AG20443 (cell line): ENCODE data around the gene SLC7A4.
A peak's percentile ranks its signal among the peaks of the same experiment; 100 is the strongest.
"Not testable (repeated sequence)": the region's sequence is repeated elsewhere in the genome, so short reads cannot be mapped to it uniquely, and the experiment has no call there.

Source experiments
- DNase-seq: peaks from one replicate; pipeline ENCODE4 v3.0.0; 2012; ENCODE audit warnings: low spot score, mixed read lengths

Gene SLC7A4

DNA sequence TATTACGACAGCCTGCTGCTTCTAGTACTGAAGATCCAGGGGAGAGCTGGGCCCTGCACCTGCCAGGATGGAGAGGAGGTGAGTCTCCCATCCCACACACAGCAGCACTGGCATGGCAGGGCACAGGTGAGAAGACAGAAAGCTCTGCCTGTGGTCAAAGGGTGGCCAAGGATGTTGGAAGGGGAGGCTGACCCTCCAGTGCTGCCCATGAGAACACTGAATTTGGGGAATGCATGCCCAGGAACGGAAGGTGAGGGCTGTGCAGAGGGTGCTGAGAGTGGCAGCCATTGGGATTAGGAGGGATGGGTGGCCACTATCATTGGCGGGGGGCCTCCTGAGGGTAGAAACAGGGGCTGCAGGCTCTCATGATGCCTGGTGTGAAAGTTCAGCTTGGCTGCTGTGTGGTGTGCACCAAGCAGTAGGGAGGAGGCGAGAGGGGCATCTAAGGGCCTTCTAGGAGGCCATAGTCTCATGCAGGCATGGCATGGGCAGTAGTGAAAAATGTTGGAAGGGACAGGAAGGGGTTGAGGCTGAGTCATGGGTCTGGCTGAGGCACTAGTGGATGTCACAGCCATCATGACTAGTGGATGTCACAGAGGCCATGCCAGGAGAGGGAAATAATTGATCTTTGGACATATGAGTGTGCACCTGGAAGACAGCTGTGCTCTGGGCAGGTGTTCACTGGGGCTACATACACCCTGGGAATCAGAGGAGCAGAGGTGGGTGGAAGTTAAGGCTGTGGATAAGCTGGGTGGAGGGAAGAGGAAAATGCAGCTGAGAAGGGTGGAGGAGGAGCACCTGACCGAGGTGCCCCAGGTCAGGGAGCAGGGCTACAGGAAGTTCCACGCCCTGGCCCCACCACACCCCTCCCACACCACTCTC, 10.9 kb upstream of the SLC7A4 start:
- no peak for DNase-seq

DNA sequence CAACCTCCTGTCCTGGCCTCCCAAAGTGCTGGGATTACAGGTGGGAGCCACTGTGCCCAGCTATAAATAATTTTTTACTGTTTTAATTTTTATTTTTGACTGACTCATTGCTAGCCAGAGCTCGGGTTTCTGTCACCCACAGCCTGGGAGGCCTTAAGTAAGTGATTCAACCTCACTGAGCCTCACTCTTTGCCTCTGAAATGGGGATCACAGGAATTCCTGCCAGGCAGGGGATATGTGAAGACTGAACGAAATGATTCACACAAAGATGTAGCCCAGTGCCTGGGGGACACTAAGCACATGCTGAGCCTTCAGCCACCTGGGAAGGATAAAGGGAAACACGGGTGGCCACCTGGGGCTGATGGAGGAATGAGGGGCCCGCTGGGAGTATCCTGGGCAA, 9.6 kb upstream of the SLC7A4 start:
- no peak for DNase-seq

GRCh38 chr22:21039158-21039557, 6.8 kb upstream of the SLC7A4 start:
- DNase-seq, result not testable (repeated sequence)

- DNase-seq, result no peak
These were observed 6.0 kb upstream of the SLC7A4 start for GRCh38 chr22:21038405-21038804.

GRCh38 chr22:21034989-21035388, 2.6 kb upstream of the SLC7A4 start:
- no peak for DNase-seq

DNA sequence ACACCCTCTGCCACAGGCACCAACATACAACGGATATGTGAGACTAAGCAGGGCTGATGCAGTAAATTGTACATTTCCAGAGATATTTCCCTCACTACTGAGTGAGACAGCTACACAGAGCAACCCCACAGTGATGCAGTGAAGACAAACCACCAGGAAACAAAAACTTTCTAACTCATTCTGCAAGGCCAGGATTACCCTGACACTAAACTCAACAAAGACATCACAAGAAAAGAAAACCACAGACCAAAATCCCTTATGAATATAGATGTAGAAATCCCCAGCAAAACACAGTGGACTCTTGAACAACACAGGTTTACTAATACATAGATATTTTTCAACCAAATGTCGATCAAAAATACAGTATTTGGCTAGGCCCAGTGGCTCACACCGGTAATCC, 1.5 kb upstream of the SLC7A4 start:
- DNase-seq, result no peak

DNA sequence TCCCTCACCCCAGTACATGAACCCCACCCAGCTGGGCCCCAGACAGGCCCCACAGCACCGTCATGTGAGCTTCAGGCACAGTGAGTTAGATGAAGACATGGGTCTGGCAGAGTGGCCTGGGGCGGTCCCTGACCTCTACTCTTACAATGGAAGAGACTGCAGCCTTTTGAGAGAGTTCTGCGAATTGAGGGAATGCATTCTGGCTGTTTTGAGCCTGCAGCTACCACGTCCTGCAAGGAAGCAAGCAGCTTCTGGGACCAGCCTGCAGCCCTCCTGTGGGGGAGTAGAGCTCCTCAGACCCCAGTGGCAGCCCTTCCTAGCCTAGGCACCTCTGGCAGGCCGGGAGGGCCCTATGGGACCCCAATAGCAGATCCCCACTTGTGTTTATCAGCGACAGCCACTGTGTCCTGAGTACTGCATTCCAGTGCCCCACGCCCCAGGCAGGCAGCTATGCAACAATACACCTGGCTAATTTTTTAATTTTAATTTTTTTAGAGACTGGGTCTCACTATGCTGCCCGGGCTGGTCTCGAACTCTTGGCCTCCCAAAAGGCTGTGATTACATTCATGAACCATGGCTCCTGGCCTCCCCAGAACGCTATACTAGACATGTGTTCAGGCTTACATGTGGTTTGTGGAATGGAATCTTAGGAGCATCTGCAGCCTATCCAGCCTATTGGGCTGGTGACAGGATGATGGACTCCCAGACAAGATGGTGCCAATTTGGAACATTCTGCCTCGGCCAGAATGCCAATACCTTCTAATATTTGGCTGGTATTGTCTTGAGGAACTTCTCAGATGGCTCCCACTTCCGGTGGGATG, 717 bp upstream of the SLC7A4 start:
- no peak for DNase-seq

DNA sequence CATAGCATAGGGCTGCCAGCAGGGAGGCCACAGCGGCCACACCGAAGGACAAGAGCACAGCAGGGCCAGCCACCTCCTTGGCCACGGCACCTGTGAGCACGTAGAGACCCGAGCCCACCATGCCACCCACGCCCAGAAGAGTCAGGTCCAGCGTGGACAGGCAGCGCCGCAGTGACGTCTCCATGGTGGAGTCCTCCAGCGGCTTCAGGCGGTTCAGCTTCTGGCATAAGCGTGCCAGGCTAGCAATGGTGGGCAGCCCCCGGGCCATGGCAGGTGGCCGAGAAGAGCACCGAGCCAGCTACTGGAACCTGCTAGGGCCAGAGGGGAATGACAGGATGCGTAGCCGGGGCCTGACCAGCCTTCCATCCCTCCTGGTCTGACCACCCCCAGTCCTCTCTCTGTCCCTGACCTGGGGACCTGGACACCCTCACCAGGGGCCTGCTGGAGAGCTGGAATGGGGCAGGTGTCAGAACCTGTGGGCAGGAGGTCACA, 770 bp downstream of the SLC7A4 start:
- DNase-seq, result no peak

GRCh38 chr22:21030621-21031544, 1.5 kb downstream of the SLC7A4 start:
- no peak for DNase-seq

GRCh38 chr22:21030032-21030431, 2.3 kb downstream of the SLC7A4 start:
- no peak for DNase-seq

- no peak for DNase-seq
These were observed 2.8 kb downstream of the SLC7A4 start for GRCh38 chr22:21029486-21030025.

- no peak for DNase-seq
These were observed 3.8 kb downstream of the SLC7A4 start for GRCh38 chr22:21028277-21029251.

GRCh38 chr22:21026783-21027692, 5.3 kb downstream of the SLC7A4 start:
- peak; percentile 74 for DNase-seq

GRCh38 chr22:21025763-21026755, 6.3 kb downstream of the SLC7A4 start:
- DNase-seq, result no peak

DNA sequence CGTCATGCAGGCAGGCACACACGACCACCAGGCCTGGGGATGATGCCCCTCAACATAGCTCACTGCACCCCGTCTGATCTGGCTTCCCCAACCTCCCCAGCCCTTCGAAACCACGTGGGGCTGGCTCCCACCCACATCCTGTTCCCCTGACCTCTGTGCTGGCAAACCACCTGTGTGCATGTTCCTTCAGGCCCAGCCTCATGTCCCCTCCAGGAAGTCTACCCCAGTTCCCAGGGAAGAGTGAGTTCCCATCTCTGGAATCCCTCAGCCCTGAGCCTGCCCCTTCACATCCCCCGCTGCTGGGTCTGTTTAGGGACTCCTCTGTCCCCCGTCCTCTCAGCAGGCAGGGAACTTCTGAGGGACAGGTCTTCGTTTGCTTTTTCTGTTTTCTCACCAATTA, 7.1 kb downstream of the SLC7A4 start:
- no peak for DNase-seq

DNA sequence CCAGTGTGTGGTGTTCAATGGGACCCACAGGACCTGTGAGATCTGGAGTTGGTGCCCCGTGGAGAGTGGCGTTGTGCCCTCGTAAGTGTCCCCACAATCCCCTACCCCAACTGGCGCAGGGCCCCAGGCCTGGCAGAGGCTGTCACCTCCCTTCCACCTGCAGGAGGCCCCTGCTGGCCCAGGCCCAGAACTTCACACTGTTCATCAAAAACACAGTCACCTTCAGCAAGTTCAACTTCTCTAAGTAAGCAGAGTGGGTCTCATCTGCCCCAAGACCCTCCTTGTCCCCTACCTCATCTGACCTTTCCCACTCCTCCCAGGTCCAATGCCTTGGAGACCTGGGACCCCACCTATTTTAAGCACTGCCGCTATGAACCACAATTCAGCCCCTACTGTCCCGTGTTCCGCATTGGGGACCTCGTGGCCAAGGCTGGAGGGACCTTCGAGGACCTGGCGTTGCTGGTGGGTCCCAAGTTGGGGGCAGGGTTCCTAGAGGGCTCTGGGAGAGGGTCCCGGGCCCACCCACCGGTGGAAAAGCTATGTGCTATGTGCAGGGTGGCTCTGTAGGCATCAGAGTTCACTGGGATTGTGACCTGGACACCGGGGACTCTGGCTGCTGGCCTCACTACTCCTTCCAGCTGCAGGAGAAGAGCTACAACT, 9.3 kb downstream of the SLC7A4 start:
- no peak for DNase-seq

DNA sequence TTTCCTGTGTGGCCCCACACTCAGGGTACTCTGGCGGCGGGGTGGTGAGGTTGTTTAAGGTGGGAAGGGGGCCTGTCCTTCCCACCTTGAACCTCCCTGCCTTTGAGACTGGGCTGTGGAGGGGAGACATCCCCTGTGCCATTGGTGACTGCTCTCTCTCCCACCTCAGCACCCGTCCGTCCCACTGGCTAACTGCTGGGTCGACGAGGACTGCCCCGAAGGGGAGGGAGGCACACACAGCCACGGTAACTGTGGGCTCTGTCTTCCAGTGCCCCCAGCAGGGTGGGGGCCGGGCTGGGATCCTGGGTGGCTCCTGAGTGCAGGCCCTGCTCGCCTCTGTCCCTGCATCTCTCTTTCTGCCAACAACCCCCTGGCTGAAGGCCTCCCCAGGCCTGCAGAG, 9.9 kb downstream of the SLC7A4 start:
- no peak for DNase-seq
